IPS DF 6.9 (cell line): ENCODE data around the gene RNU6-7.

Experiments
- DNase-seq: peaks from one replicate; pipeline ENCODE4 v3.0.0-alpha.2; 2013; ENCODE audit warnings: low read depth, low spot score
- H3K27ac ChIP-seq: one replicate; pipeline ENCODE4 v1.5.1; 2013; ENCODE audit warnings: low read length, control low read depth
- H3K27me3 ChIP-seq: 2 replicates; pipeline ENCODE4 v1.6.1; 2013; ENCODE audit warnings: mild to moderate bottlenecking, low read length; ENCODE audit not compliant: control insufficient read depth, insufficient read depth
- H3K36me3 ChIP-seq: 2 replicates; pipeline ENCODE4 v1.6.1; 2013; ENCODE audit warnings: low read length; ENCODE audit not compliant: control insufficient read depth, insufficient read depth
- H3K4me1 ChIP-seq: 2 replicates; pipeline ENCODE4 v1.6.1; 2013; ENCODE audit warnings: low read length; ENCODE audit not compliant: control insufficient read depth, insufficient read depth
- H3K4me3 ChIP-seq: 2 replicates; pipeline ENCODE4 v1.5.1; 2013; ENCODE audit warnings: mild to moderate bottlenecking, low read length
- H3K9me3 ChIP-seq: 2 replicates; pipeline ENCODE4 v1.6.1; 2013; ENCODE audit warnings: low read length, inconsistent platforms; ENCODE audit not compliant: control insufficient read depth, insufficient read depth
- WGBS: extraction: QIAGEN DNeasy Blood & Tissue Kit; methylation state at CpG from one replicate; pipeline ENCODE4 v1.1.7; 2013; ENCODE audit warnings: mixed read lengths, missing lambda C conversion rate; ENCODE audit not compliant: insufficient read length, insufficient coverage; 5-methylcytosine and 5-hydroxymethylcytosine counted together

RNU6-7 gene

DNA sequence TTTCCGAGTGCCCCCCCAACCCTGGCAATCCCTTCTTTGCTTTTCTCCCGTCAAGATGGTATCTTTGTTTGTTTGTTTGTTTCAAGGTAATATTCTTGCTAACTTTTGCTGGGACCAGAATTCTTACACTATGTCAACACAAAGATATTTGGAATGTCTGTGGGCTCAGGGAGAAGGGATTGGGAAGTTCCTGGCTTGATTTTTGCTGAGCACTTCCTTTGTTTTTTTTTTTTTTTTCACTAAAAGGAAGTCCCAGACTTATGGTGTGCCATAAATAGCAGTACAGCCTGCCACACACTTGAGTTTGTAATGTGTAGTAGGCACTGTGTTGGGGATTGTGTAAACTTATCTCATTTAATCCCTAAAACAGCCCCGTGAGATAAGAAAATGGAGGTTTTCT is 11.2 kb upstream of the RNU6-7 start:
- H3K4me3 ChIP-seq: no peak overlapping the region
- no peaks in the 10 kb centered on the region for H3K36me3 ChIP-seq
- WGBS: no CpG with 5 or more reads among the region's 3 CpGs
- no peak for DNase-seq
- no peaks in the 10 kb centered on the region for H3K4me1 ChIP-seq
- H3K9me3 ChIP-seq: no peaks in the 10 kb centered on the region
- no peaks in the 10 kb centered on the region for H3K27me3 ChIP-seq
- H3K27ac ChIP-seq: no peak overlapping the region

DNA sequence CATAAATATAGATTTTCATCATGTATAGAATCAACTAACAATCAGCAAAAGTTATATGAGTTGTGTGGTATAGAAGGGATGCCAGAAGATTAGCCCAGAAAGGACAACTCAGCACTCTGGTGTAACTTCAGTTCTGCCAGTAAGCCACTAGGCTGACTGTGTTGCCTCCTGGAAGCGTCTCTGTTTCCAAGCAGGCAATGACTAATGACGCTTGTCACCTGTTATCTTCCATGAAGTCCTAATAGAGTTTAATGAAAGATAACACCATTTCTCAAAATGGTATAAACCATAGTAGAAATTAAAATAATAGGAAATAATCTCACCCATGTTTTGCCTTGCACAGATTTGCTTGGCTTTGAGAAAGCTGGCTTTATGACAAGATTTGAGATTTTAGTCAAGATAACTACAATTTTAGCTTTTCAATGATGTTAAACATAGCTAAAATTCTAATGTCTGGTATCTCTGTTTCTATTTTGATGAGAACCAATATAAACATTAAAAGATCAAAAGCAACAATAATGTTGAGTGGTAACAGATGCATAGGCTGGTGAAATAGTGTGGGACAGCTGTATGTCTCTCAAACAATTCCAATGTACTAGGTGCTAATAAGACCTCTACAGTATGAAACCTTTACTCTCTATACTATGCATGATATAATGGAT is 9.0 kb upstream of the RNU6-7 start:
- DNase-seq: no peak
- no peaks in the 10 kb centered on the region for H3K9me3 ChIP-seq
- H3K4me1 ChIP-seq: no peaks in the 10 kb centered on the region
- no peaks in the 10 kb centered on the region for H3K27me3 ChIP-seq
- H3K27ac ChIP-seq: no peak overlapping the region
- H3K36me3 ChIP-seq: no peaks in the 10 kb centered on the region
- WGBS: no CpG with 5 or more reads among the region's 2 CpGs
- no peak overlapping the region for H3K4me3 ChIP-seq

DNA sequence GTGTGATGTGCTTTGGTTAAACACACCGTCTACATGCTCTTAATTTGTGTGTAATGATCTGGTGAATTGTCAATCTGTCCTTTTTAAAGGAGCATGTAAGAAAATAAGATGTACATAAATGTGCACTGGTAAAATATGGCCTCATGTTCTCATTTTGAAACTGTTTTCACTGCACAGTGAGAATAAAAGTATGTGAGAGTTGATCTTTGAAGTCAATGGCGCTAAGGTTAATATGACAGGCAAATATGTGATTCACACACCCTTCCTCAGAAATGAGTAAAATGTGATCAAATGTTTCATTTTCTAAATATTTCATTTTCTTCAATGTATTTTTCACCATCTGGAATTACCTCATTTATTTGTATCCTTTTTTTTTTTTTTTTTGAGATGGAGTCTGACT is 8.3 kb upstream of the RNU6-7 start:
- Histone ChIP-seq H3K4me1 (no peaks in the 10 kb centered on the region), H3K36me3 (no peaks in the 10 kb centered on the region), H3K4me3 (no peak overlapping the region), H3K27me3 (no peaks in the 10 kb centered on the region), H3K9me3 (no peaks in the 10 kb centered on the region), H3K27ac (no peak overlapping the region)
- no peak for DNase-seq
- no CpG with 5 or more reads among the region's 2 CpGs for WGBS

DNA sequence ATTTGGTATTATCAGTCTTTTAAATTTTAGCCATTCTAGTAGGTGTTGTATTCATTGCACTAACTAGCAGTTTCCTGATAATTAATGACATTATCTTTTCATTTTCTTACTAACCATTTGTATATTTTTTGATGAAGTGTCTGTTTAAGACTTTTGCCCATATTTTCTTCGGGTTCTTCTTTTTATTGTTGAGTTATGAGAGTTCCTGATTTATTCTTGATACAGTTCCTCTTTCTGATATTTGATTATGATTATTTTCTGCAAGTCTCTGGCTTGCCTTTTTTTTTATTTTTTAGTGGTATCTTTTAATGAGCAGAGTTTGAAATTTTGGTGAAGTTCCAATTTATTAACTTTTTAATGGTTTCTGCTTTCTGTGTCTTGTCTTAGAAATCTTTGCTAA is 6.2 kb upstream of the RNU6-7 start:
- no CpG with 5 or more reads among the region's 1 CpG for WGBS
- Histone ChIP-seq H3K4me1 (no peaks in the 10 kb centered on the region), H3K36me3 (no peaks in the 10 kb centered on the region), H3K27ac (no peak overlapping the region), H3K9me3 (no peaks in the 10 kb centered on the region), H3K4me3 (no peak overlapping the region), H3K27me3 (no peaks in the 10 kb centered on the region)
- DNase-seq: no peak

DNA sequence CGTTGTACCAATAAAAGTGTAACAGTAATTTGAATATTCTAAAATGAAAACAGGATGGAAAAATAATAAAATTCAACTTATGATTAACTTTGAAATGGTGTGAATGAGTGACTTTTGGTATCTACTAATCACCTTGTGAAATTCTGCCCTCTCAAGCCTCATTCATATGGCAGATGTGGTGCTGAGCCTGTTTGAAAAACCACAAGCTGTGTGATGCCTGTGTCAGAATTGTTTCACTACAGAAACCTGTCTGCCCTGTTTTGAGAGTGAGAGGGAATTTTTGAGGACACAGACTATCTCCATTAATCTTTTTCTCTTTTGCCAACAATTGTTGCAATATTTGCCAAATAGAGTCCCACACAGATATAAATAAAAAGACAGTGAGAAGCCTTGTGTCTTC is 3.9 kb upstream of the RNU6-7 start:
- Histone ChIP-seq H3K4me1 (no peaks in the 10 kb centered on the region), H3K4me3 (no peak overlapping the region), H3K27ac (no peak overlapping the region), H3K36me3 (no peaks in the 10 kb centered on the region), H3K27me3 (no peaks in the 10 kb centered on the region), H3K9me3 (no peaks in the 10 kb centered on the region)
- no peak for DNase-seq
- no CpG with 5 or more reads among the region's 1 CpG for WGBS

DNA sequence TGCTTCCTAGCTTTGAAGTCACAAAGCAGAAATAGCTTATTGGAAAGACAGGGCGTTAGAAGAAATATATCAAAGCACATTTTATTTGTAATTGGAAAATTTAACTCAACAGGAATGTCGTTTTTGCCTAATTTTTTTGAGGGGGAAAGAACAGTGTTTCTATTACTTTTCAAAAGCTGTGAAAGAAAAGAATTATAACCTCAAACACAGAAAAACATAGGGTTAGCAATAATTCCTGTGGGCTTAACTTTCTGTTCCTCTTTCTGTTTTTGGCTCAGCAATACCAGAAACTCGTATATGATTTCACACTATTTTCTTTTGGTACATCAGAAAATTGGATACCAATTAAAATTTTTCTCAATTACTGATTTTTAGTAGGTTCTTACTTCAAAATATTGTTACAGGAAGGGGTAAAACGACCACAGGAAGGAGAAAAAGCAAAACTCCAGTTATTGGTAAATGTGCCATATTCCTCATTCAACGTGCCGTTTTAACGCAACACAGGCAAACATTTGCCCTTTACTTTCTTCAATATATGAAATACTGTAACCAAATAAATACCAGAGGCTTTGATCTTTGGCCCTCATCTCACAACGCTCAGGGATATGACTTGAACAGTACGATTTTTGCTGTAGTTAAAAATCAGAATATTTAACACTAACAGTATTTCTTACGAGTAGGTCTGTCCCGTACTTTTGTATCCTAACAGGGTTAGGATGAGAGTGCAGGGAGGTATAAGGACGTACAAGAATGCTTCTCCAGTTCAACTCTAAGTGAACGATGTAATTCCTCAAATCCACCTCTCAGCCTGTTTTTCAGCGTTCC is 1.3 kb upstream of the RNU6-7 start:
- no peaks in the 10 kb centered on the region for H3K4me1 ChIP-seq
- H3K4me3 ChIP-seq: peak overlapping the region; percentile 88; the same call in 1 of the 2 replicates
- WGBS: no CpG with 5 or more reads among the region's 14 CpGs
- H3K27me3 ChIP-seq: no peaks in the 10 kb centered on the region
- H3K27ac ChIP-seq: no peak overlapping the region
- DNase-seq: no peak
- no peaks in the 10 kb centered on the region for H3K36me3 ChIP-seq
- no peaks in the 10 kb centered on the region for H3K9me3 ChIP-seq

DNA sequence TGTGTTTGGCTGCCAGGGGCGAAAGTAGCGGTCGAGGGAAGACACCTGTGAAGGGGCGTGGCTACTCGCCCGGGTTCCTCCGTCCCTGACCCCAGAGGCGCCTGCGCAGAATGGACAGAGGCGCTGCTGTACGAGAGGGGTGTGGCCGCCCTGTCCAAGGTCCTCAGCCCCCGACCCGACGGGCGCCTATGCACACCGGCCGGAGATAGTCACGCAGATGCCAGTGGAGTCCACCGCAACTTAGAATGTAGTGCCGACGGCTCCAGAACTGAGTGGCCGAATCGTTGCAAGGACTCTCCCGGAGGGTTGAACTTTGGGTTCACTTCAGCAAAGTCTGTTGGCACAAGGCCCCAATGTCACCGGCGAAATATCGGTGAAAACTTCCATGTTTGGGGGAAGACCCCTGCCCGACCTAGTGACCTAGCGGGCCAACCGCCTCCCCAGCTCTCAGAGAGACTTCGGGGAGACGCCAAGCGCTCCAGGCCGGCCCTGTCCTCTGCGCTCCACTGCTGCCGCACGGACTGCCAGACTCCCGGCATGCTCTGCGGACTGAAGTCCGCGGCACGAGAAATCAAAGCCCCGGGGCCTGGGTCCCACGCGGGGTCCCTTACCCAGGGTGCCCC is 541 bp upstream of the RNU6-7 start:
- peak overlapping the region; percentile 88 for H3K4me3 ChIP-seq
- WGBS: no CpG with 5 or more reads among the region's 46 CpGs
- H3K9me3 ChIP-seq: no peaks in the 10 kb centered on the region
- no peak overlapping the region for H3K27ac ChIP-seq
- peak; percentile 70 for DNase-seq
- no peaks in the 10 kb centered on the region for H3K36me3 ChIP-seq
- no peaks in the 10 kb centered on the region for H3K4me1 ChIP-seq
- H3K27me3 ChIP-seq: no peaks in the 10 kb centered on the region

DNA sequence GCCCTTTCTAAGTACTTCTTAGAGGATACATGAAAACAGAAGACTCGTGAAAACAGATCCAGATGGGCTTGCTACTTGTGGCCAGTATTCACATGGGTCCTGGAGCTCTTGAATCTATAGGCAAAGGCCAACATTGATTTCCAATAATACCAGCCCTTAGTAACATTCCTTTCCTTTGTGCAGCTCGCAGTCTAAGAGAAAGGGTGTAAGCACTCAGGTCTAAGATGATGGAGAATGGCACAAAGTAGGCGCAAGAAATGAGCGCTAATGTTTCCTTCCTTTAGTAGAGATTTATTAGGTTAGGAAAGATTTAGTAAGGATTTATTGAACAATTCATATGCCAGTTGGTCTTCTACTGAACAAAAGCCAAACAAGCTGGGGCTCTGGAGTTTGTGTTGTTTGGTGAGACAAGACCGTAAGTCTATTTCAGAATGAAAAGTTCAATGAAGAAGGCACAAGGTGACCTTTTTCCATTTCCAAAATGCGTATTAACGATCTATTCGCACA is 699 bp downstream of the RNU6-7 start:
- Histone ChIP-seq H3K27me3 (no peaks in the 10 kb centered on the region), H3K27ac (no peak overlapping the region), H3K9me3 (no peaks in the 10 kb centered on the region), H3K4me1 (no peaks in the 10 kb centered on the region), H3K36me3 (no peaks in the 10 kb centered on the region), H3K4me3 (peak overlapping the region; percentile 88; the same call in 1 of the 2 replicates)
- WGBS: no CpG with 5 or more reads among the region's 8 CpGs
- DNase-seq: no peak

DNA sequence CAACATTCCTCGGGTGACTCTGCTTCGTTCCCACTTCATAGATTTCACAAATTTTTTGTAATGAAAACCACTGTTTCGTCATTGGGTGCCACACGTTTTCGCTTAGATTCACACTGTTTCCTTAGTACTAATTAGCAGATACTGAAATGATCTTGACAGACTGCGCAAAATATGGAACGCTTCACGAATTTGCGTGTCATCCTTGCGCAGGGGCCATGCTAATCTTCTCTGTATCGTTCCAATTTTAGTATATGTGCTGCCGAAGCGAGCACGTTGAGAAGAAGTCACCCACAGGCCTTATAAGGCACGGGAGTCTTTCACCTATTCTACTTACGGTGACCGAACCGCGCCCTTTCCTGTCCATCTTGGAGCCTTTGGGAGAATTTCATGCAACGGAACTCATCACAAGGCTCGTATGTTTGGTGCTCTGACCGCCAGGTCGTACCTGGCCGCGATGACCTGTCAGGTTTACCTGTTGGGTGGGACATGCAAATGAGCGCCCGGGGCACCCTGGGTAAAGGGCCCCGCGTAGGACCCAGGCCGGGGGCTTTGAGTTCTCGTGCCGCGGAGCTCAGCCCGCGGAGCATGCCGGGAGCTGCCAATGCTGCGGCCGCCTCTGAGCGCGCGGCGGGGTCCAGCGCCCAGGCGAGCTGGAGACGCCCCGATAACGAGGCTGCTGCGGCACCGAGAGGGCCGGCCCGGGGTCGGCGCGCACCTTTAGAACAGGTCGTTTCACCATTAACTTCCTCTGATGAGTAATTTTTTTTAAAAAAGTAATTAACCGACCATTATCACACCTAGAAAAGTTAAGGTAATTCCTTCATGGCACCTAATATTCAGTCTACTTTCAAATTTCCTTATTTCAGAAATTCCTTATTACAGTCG is 1.4 kb downstream of the RNU6-7 start, which contains the start of gene RNU6-8:
TSS of gene RNU6-8 (minus strand) at position 272 of the 885 bp plus-strand sequence.
- no peaks in the 10 kb centered on the region for H3K36me3 ChIP-seq
- H3K27me3 ChIP-seq: no peaks in the 10 kb centered on the region
- H3K27ac ChIP-seq: no peak within 1 kb of the TSS
- no peaks in the 10 kb centered on the region for H3K4me1 ChIP-seq
- no CpG with 5 or more reads among the region's 57 CpGs for WGBS
- peak; percentile 48 for DNase-seq
- H3K9me3 ChIP-seq: no peaks in the 10 kb centered on the region
- H3K4me3 ChIP-seq: peak within 1 kb of the TSS; percentile 88; the same call in 1 of the 2 replicates
